HG03439 (cell line): ENCODE results near the gene PLEKHG5.
"Not testable (repeated sequence)": the region's sequence is repeated elsewhere in the genome, so short reads cannot be mapped to it uniquely, and the experiment has no call there.

Experiments
- ATAC-seq: cut with Tn5 transposase; IDR thresholded peaks from one replicate; pipeline ENCODE4 v1.9.1; 2021; ENCODE audit warnings: mild to moderate bottlenecking, moderate library complexity; ENCODE audit not compliant: unreplicated experiment

PLEKHG5 gene

DNA sequence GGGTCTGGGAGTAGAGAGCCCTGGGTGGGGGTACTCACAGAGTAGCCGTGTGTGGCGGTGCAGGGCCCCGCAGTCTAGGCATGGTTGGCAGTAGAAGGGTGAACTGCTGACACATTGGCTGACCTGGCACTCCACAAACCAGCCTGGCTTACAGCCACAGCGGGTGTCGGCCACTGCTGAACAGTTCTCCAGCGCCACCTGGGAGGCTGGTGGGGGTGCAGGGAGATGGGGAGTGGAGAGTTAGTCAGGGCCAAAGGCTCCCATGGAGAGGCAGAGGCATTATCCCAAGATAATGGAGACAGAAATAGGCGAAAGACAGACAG is 27.0 kb downstream of the PLEKHG5 start:
- no peak for ATAC-seq

- ATAC-seq, result no peak
These were observed 28.4 kb downstream of the PLEKHG5 start for GRCh38 chr1:6463120-6463412.

DNA sequence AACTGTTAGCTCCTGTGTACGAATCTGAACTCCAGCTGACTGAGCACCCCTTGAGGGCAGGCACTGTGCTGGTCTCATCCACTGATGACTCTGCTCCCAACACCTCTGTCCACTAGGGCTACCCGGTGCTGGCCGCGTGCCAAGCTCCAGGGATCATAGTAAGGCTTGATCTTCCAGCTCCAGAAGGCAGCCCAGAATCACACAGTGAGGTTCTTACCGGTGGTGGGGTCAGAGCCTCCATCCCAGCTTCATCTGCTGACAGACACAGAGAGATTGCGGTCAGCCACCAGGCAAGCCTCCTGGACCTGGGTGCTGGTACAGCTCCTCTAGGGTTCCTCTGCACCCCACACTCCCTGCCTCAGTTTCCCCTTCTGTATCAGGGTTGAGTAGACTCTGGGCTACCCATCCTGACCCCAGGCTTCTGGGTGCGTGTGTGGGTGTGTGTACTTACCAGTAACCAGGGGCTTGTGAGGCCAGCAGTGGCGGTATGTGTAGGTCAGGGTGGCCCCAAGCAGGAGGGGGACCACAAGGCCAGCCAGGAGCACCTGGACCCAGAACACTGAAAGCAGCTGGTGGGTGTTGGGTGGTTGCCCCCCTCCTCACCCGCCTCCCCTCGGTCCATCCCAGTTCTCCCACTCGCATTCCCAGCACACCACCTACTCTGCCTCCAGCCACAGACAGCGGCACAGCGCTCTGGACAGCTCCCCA is 28.9 kb downstream of the PLEKHG5 start:
- ATAC-seq, result no peak

- ATAC-seq, result no peak
These were observed 29.7 kb downstream of the PLEKHG5 start for GRCh38 chr1:6461538-6462411.

DNA sequence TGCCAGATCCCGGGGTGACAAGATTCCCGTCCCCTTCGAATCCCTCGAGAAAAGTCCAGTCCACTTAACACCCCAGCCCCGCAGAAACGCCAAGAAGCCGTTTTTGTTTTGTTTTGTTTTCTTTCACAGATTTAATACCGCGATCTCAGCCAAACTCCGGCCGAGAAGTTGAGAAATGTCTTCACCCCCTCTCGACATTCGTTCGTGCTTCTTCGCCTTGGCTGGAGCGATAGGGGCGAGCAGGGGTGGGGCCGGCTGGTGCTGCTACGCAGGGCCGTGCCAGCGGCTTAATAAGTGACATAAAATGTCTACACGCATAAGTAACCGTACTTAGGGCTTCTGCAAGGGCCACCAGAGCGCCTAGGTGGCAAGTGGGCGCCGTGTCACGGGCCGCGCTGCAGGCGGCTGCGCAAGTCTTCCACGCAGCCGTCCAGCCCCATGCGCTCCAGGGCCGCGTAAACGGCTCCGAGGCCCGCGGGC is 30.4 kb downstream of the PLEKHG5 start:
- ATAC-seq, result no peak

DNA sequence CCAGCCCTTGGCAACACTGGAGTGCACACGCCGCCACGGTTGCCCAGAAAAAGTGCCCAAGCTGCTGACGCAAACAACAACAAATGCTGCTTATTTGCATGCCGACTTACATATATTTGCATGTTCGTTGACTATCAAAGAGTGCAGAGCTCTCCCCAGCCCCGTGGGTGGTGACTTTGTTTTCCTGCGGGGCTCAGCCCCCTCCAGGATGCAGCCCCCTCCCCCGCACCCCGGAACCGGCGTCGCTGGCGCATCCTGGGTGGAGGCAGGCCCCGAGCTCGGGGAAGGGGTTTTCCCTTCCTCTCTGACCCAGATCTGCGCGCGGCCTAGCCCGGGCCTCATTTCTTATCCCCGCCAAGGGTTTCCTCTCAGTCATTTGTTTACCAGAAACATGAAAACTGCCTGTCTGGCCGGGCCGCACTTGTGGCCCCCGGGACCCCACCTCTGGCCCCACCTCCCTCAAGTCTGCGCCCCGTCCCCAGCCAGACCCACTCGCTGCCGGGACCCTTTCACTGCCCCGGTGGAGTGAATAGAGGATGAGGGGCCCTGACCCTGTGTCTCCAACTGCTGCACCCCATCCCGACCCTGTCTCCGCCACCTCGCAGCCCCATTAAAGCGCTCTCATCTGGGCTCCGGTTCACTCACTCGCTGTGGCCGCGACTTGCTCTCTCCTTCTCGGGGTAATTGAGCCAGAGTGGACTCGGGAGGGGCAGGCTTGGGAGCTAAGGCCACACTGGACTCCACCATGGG is 31.0 kb downstream of the PLEKHG5 start:
- no peak for ATAC-seq

- ATAC-seq, result no peak
These were observed 31.6 kb downstream of the PLEKHG5 start for GRCh38 chr1:6459850-6460265.

- ATAC-seq, result no peak
These were observed 34.5 kb downstream of the PLEKHG5 start for GRCh38 chr1:6456800-6457466.

GRCh38 chr1:6455752-6456520 is 35.5 kb downstream of the PLEKHG5 start:
- not testable (repeated sequence) for ATAC-seq

DNA sequence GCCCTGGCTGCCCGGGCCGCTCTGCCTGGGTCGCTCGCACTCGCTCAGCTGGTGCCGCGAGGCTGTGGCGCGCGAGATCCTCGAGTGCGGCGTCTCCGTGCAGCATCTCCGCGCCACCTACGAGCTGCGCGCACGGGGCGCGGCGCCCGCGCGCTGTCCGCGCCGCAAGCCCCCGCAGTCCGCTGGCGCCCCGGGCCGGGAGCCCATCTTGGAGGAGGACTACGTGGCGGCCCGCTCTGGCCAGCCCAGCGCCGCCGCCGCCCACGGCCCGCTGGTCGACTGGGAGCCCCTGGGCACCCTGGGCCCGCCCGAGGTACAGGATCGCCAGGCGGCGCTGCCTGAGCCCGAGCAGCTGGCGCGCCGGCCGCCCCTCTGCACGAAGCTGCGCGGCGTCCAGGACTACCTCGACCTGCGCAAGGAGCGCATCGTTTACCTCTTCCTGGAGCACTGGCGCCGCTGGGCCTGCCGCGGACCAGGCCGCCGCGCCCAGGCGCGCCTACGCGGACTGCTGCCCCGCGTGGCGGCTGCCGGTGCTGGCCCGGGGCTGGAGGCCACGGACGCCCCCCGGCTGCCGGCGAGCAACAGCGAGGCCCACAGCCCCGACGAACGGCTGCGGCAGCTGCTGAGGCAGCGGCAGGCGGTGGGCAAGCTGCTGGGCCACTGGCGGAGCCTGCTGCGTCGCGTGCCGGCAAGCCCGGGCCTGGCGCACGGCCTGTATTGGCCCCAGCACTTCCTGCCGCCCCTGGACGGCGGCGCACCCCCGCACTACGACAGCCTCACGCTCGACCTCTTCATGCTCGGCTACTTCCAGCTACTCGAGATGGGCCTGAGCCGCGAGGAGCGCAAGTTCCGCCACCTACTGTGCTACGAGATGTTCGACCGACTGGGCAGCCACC is 36.4 kb downstream of the PLEKHG5 start:
- no peak for ATAC-seq

- ATAC-seq, result not testable (repeated sequence)
These were observed 37.3 kb downstream of the PLEKHG5 start for GRCh38 chr1:6453895-6454855.

GRCh38 chr1:6450943-6451373 is 40.5 kb downstream of the PLEKHG5 start:
- ATAC-seq, result no peak

DNA sequence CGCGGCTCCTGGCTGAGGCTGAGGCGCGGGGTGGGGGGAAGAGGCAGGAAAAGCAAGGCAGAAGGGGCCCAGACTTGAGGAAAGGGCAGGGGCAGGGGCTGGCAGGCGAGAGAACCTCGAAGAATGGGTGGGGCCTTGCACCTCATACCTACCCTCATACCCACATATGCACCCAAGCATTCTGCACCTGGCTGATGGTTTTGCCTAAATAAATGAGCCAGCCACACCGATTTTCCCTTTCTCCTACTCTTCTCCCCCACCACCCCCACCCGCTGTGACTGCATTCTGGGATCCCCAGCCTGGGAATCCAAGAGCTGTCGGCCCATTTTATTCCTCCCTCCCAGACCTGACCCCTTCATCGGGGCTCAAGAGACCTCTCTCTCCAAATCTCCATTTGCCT is 41.0 kb downstream of the PLEKHG5 start:
- not testable (repeated sequence) for ATAC-seq

DNA sequence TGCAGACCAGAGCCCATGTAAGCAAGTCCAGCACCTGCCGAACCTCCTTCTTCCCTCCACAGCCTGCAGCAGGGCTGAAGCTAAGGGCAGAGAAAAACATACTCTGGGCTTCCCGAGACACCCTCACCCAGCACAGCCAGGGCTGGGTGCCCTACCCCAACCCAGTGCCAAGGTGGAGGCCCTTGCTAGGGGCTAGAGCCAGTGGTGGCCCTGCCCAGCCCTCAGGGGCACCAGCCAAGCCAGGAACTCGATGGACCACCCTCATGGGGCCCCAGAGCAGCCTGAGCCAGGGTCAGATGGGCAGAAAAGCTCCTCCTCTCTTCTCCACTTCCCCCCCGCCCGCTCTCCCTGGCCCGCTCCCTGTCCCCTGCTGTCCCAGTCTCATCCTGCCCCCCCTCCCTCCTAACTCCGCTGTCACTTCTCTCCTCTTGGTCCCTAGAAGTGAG is 41.4 kb downstream of the PLEKHG5 start:
- ATAC-seq, result no peak

GRCh38 chr1:6448749-6449631 is 42.5 kb downstream of the PLEKHG5 start:
- no peak for ATAC-seq

- ATAC-seq, result no peak
These were observed 43.4 kb downstream of the PLEKHG5 start for GRCh38 chr1:6447818-6448748.
